ENCODE data around the gene NR3C1.

DNA sequence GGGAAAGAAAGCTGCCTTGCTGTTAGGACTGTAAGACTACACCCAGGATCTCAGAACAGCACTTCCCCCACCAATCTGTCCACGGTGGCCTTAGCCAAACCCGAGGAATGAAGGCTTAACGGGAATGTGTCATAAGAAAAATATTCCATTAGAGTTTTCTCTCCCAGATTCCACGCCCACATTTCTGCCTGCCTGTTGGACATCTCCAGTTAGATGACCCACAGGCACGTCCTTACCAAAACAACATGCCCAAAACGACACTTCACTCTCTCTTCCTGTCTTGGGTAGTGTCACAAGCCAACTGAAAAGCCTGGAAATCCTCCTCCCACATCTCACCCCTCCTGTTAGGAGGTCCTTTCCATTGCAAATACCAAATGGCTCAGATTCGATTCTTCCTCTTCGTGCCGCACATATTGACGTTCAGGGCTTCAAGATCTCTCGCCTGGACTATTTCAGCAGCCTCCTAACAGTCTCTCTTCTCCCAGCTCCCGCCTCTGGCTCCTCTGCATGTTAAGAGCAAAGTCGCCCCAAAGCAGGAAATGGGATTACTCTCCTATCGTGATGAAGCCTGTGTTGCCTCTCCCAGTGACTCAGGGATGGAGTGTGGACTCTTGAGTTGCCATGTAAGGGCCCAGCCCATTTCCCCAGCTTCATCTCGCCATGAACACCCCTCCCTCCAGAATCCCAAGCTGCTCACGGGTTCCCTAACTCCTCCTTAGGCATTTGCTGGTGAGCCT lies 159.3 kb downstream of the NR3C1 start:
- TF ChIP-seq CTCF (IDR thresholded peaks at IDR 0.05; ENCODE audit: insufficient read depth, low read length, poor library complexity, severe bottlenecking) (no peak), EZH2phosphoT487 (conservative IDR thresholded peaks at IDR 0.05; ENCODE audit: low read length) (no peak)
